Loucy (cell line): ENCODE measurements around the gene TMBIM4.

Experiments
- CTCF ChIP-seq: fragments of 200-600 bp; sonication (generic); conservative IDR thresholded peaks from 2 replicates; pipeline ENCODE4 v1.5.1; 2014; ENCODE audit warnings: mild to moderate bottlenecking, antibody characterized with exemption, low read length
- EZH2phosphoT487 ChIP-seq: fragments of 200-600 bp; IDR thresholded peaks from 2 replicates; pipeline ENCODE4 v1.6.1; 2018; ENCODE audit warnings: antibody characterized with exemption, mild to moderate bottlenecking, moderate library complexity, borderline replicate concordance

GRCh38 chr12:66113471-66113870, 56.3 kb downstream of the TMBIM4 start:
- TF ChIP-seq CTCF (no peak), EZH2phosphoT487 (no peak)
